K562 (cell line): ENCODE data around the gene OPCML. TPM values are rescaled to one million over a fixed set of nuclear protein-coding genes. Genes with fewer than 3 reads are reported as not detected.

Experiments
- ATAC-seq: fragments of 200-7000 bp; cut with Tn5 transposase; 3 replicates; pipeline ENCODE4 v1.9.1; 2020; ENCODE audit warnings: moderate library complexity
- BruUV-seq: library from RNA; stranded (reverse); fragments of 400-500 nt; replicated peaks from 2 replicates; lab custom pipeline; 2021; lab: Mats Ljungman, UMichigan
- CTCF ChIA-PET: fragments of 300-600 bp; formaldehyde crosslinking; extraction: SDS; loops from one replicate; lab custom pipeline; 2021; ENCODE audit warnings: low intra/inter-chr PET ratio; lab: Yijun Ruan, JAX
- POLR2A ChIA-PET: fragments of 300-600, 350-650 bp; sonication (Branson Sonifier 250); formaldehyde crosslinking; extraction: SDS; loops from one replicate; lab custom pipeline; 2021; ENCODE audit warnings: antibody characterized with exemption, inconsistent platforms; lab: Yijun Ruan, JAX
- DNase-seq, 4 experiments: peaks; one replicate each; pipeline versions ENCODE4 v3.0.0 to v3.0.0-alpha.2; 2011 to 2018; ENCODE audit warnings: low spot score in 3 of 4, mixed read lengths in 3 of 4; ENCODE audit errors: extremely low read depth in 1 of 4
- FAIRE-seq: peaks from 2 replicates; lab custom pipeline; 2011; peaks lifted over from hg19 to GRCh38; lab: Jason Lieb, UNC
- H2AFZ ChIP-seq: 2 replicates; pipeline ENCODE4 v1.6.0; 2011; ENCODE audit warnings: low read depth, low read length, control low read depth, inconsistent platforms
- H3K27ac ChIP-seq: fragments of 200-600 bp; 3 replicates; pipeline ENCODE4 v1.8.0; 2011; ENCODE audit warnings: low read depth, mild to moderate bottlenecking, control low read depth, inconsistent platforms, low read length, moderate library complexity, mixed read lengths; ENCODE audit errors: extremely low read depth
- H3K27me3 ChIP-seq, 2 experiments: fragments of 300-600 bp in 1 of 2; 2 replicates in 1 of 2; 3 replicates in 1 of 2; pipeline versions ENCODE4 v1.6.0 to v1.8.0; 2011; ENCODE audit warnings: inconsistent platforms in 2 of 2, low read length in 2 of 2, mild to moderate bottlenecking in 1 of 2, mixed read lengths in 1 of 2, moderate library complexity in 1 of 2; ENCODE audit not compliant: control insufficient read depth in 2 of 2, insufficient read depth in 2 of 2
- H3K36me3 ChIP-seq: fragments of 300-600 bp; 3 replicates; pipeline ENCODE4 v1.8.0; 2011; ENCODE audit warnings: mild to moderate bottlenecking, low read length, inconsistent platforms; ENCODE audit not compliant: control insufficient read depth, insufficient read depth
- H3K4me1 ChIP-seq, 2 experiments: fragments of 200-600 bp in 1 of 2; replicated peaks in 1 of 2; 2 replicates in 1 of 2; 3 replicates in 1 of 2; pipeline versions ENCODE4 v1.5.1 to v1.8.0; 2011; ENCODE audit warnings: inconsistent platforms in 2 of 2, low read length in 2 of 2, mild to moderate bottlenecking in 1 of 2, mixed read lengths in 1 of 2, moderate library complexity in 1 of 2; ENCODE audit not compliant: control insufficient read depth in 2 of 2, insufficient read depth in 2 of 2
- H3K4me2 ChIP-seq: 2 replicates; pipeline ENCODE4 v1.6.1; 2011; ENCODE audit warnings: low read length, control low read depth, inconsistent platforms, mixed read lengths; ENCODE audit not compliant: insufficient read depth
- H3K4me3 ChIP-seq: fragments of 200-600 bp; sonication (generic), shearing (Covaris generic); 2 replicates; pipeline ENCODE4 v1.5.1; 2016; ENCODE audit warnings: control low read depth, inconsistent platforms
- H3K79me2 ChIP-seq: fragments of 200-600 bp; 3 replicates; pipeline ENCODE4 v1.8.0; 2011; ENCODE audit warnings: low read length, inconsistent platforms; ENCODE audit not compliant: control insufficient read depth, insufficient read depth
- H3K9ac ChIP-seq, 2 experiments: 2 replicates each; pipeline versions ENCODE4 v1.6.0 to v1.6.1; 2011; ENCODE audit warnings: low read depth in 2 of 2, low read length in 2 of 2, control low read depth in 1 of 2, inconsistent platforms in 1 of 2, mild to moderate bottlenecking in 1 of 2, mixed read lengths in 1 of 2; ENCODE audit not compliant: insufficient read depth in 1 of 2
- H3K9me1 ChIP-seq: one replicate; pipeline ENCODE4 v1.6.0; 2011; ENCODE audit warnings: inconsistent platforms, mild to moderate bottlenecking, low read length, moderate library complexity; ENCODE audit not compliant: control insufficient read depth, insufficient read depth
- H3K9me3 ChIP-seq: replicated peaks from 2 replicates; pipeline ENCODE4 v1.5.1; 2011; ENCODE audit warnings: low read depth, low read length, inconsistent platforms; ENCODE audit not compliant: control insufficient read depth, insufficient read depth
- H4K20me1 ChIP-seq: replicated peaks from 2 replicates; pipeline ENCODE4 v1.6.1; 2011; ENCODE audit warnings: low read length, inconsistent platforms, mixed read lengths; ENCODE audit not compliant: control insufficient read depth, insufficient read depth
- CAMTA2 ChIP-seq: fragments of 250-450 bp; sonication (Bioruptor Pico); conservative IDR thresholded peaks from 2 replicates; pipeline ENCODE4 v1.5.1; 2022
- GABPB2 ChIP-seq: fragments of 250-450 bp; sonication (Bioruptor Pico); conservative IDR thresholded peaks from 2 replicates; pipeline ENCODE4 v1.5.1; 2021; ENCODE audit warnings: mild to moderate bottlenecking
- GTF2F1 ChIP-seq: IDR thresholded peaks from 2 replicates; pipeline ENCODE4 v1.6.1; 2011; ENCODE audit warnings: low read depth, low read length, improper control_type of control experiment
- HDGF ChIP-seq: fragments of 450-650 bp; IDR thresholded peaks from 2 replicates; pipeline ENCODE4 v1.6.1; 2016
- PTBP1 ChIP-seq: fragments of 200-400 bp; formaldehyde crosslinking; IDR thresholded peaks from 2 replicates; pipeline ENCODE4 v1.6.1; 2017; ENCODE audit warnings: low read depth, low read length
- RBM34 ChIP-seq: fragments of 200-400 bp; formaldehyde crosslinking; IDR thresholded peaks from 2 replicates; pipeline ENCODE4 v1.6.1; 2018; ENCODE audit warnings: low read length, borderline replicate concordance; ENCODE audit not compliant: insufficient read depth
- SOX6 ChIP-seq: fragments of 450-650 bp; IDR thresholded peaks from 2 replicates; pipeline ENCODE4 v1.6.1; 2014; ENCODE audit warnings: mild to moderate bottlenecking
- TFE3 ChIP-seq: fragments of 450-650 bp; formaldehyde crosslinking; IDR thresholded peaks from 2 replicates; pipeline ENCODE4 v1.4.0; 2020; ENCODE audit warnings: mild to moderate bottlenecking, mixed read lengths
- WHSC1 ChIP-seq: IDR thresholded peaks from one replicate; pipeline ENCODE4 v1.6.1; 2012; ENCODE audit warnings: low read length, control low read depth, inconsistent platforms
- ZNF3 ChIP-seq: fragments of 250-450 bp; sonication (Bioruptor Pico); IDR thresholded peaks from 2 replicates; pipeline ENCODE4 v1.5.0; 2021; ENCODE audit warnings: mild to moderate bottlenecking, moderate library complexity
- ZNF77 ChIP-seq: fragments of 250-450 bp; sonication (Bioruptor Pico); IDR thresholded peaks from 2 replicates; pipeline ENCODE4 v1.5.0; 2020
- WGBS: fragments of 100-300 bp; shearing (Covaris generic); methylation state at CpG from one replicate; pipeline ENCODE4 v1.1.6; 2016; ENCODE audit warnings: low coverage, mixed read lengths; ENCODE audit not compliant: insufficient coverage; ENCODE audit errors: missing lambda C conversion rate; 5-methylcytosine and 5-hydroxymethylcytosine counted together
- in situ Hi-C: fragments of 300-500 bp; cut with MboI; formaldehyde crosslinking; loops from 4 replicates; pipeline ENCODE4 v1.15.0; 2018; ENCODE audit warnings: inconsistent platforms, mixed read lengths
- intact Hi-C: fragments of 100-400 bp; cut with micrococcal nuclease; formaldehyde crosslinking; loops from 2 replicates; pipeline ENCODE4 v1.14.2; 2022
- polyA plus RNA-seq, 8 experiments: library from polyadenylated mRNA; depleted of rRNA in 4 of 8; stranded (reverse) in 5 of 8; unstranded in 3 of 8; fragments of >200 nt; fragmentation: Nextera tagmentation in 2 of 8; fragmentation: Illumina TruSeq in 1 of 8; extraction: Ambion mirVana in 2 of 8; extraction: Trizol in 1 of 8; gene quantifications; 2 replicates each; pipeline versions ENCODE4 v1.2.1 to v1.2.3, GENCODE V29; 2011 to 2014; ENCODE audit warnings: inconsistent platforms in 1 of 8, missing spikeins in 1 of 8
- total RNA-seq, 7 experiments: library from RNA; depleted of rRNA in 6 of 7; stranded (reverse); fragments of >200 nt in 6 of 7; fragmentation: Illumina TruSeq in 2 of 7; extraction: Trizol in 2 of 7; gene quantifications; 2 replicates each; pipeline versions ENCODE4 v1.2.1 to v1.2.3, GENCODE V29; 2011 to 2021; ENCODE audit warnings: low replicate concordance in 1 of 7

OPCML gene
- total and polyA plus RNA-seq, 9 of the 15 experiments (the other 6 are each of a cell fraction or from before 2014, with no cell fraction given): not detected

DNA sequence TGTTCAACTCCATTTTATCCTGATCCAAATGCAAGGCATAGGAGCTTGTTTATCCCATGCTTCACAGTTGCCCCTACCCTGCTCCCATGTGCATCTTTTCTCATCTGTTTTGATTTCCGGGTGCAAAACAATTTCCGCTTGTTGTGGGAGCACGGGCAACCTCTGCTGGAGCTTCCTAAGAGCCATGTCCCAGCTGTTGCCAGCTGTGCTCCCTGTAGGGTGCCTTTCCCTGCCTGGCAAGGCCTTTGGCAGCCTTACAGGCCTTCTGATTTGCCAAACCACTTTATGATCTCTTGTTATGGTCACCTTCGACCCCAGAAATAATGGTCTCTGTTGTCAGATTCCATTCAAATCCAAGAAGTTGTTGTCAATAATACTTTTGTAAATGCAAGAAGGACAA is 1038.5 kb downstream of the OPCML start:
- Histone ChIP-seq H3K9me3 (no peaks in the 10 kb centered on the region), H3K4me3 (no peak overlapping the region), H3K36me3 (no peaks in the 10 kb centered on the region), H3K79me2 (no peaks in the 10 kb centered on the region), H4K20me1 (no peaks in the 10 kb centered on the region), H3K4me1 (no peaks in the 10 kb centered on the region), H3K4me2 (no peak overlapping the region), H3K9me1 (no peaks in the 10 kb centered on the region), H3K27me3 (no peaks in the 10 kb centered on the region), H3K27ac (no peak overlapping the region), H3K9ac (no peak overlapping the region), H2AFZ (no peak overlapping the region)
- in situ Hi-C loops (no loop called here), intact Hi-C loops (no loop called here)
- TF ChIP-seq GTF2F1: no peak
- no peak for TF ChIP-seq SOX6
- no peak for TF ChIP-seq CAMTA2 (CRISPR knock-in tag)
- no peak for TF ChIP-seq ZNF3 (CRISPR knock-in tag)
- TF ChIP-seq RBM34: no peak
- TF ChIP-seq GABPB2 (CRISPR knock-in tag): no peak
- TF ChIP-seq WHSC1: no peak
- no peak for TF ChIP-seq TFE3
- no peak for TF ChIP-seq HDGF
- no peak for TF ChIP-seq ZNF77 (CRISPR knock-in tag)
- TF ChIP-seq PTBP1: no peak
- FAIRE-seq (no peak), DNase-seq (no peak), ATAC-seq (no peak)
- POLR2A ChIA-PET: no interaction called here
- WGBS: 0% methylated on average over 4 of the region's 4 CpGs
- CTCF ChIA-PET: no interaction called here
- BruUV-seq: no TSS peak
